HEK293 (cell line): ENCODE results near the gene SFXN3.

Source experiments
- GLI4 ChIP-seq: fragments of 450-650 bp; formaldehyde crosslinking; IDR thresholded peaks from 2 replicates; pipeline ENCODE4 v1.5.1; 2016; ENCODE audit warnings: missing biosample characterization, missing genetic modification characterization
- GLIS2 ChIP-seq: fragments of 450-650 bp; formaldehyde crosslinking; IDR thresholded peaks from 2 replicates; pipeline ENCODE4 v1.5.1; 2016; ENCODE audit warnings: missing biosample characterization, missing genetic modification characterization
- KLF9 ChIP-seq: fragments of 450-650 bp; formaldehyde crosslinking; IDR thresholded peaks from 2 replicates; pipeline ENCODE4 v1.5.1; 2016; ENCODE audit warnings: missing biosample characterization, missing genetic modification characterization, low read depth
- OSR2 ChIP-seq: fragments of 450-650 bp; formaldehyde crosslinking; IDR thresholded peaks from 2 replicates; pipeline ENCODE4 v1.5.1; 2016; ENCODE audit warnings: missing biosample characterization, missing genetic modification characterization
- PRDM1 ChIP-seq: fragments of 450-650 bp; formaldehyde crosslinking; IDR thresholded peaks from 2 replicates; pipeline ENCODE4; 2016; ENCODE audit warnings: missing biosample characterization, missing genetic modification characterization
- SP7 ChIP-seq: fragments of 450-650 bp; formaldehyde crosslinking; IDR thresholded peaks from 2 replicates; pipeline ENCODE4 v1.5.1; 2016; ENCODE audit warnings: missing biosample characterization, missing genetic modification characterization
- ZBTB17 ChIP-seq: fragments of 450-650 bp; formaldehyde crosslinking; IDR thresholded peaks from 2 replicates; pipeline ENCODE4 v1.5.1; 2016; ENCODE audit warnings: missing biosample characterization, missing genetic modification characterization
- ZIC2 ChIP-seq: fragments of 450-650 bp; formaldehyde crosslinking; IDR thresholded peaks from 2 replicates; pipeline ENCODE4 v1.5.1; 2016; ENCODE audit warnings: missing biosample characterization, missing genetic modification characterization
- ZNF146 ChIP-seq: fragments of 450-650 bp; formaldehyde crosslinking; IDR thresholded peaks from 2 replicates; pipeline ENCODE4 v1.5.1; 2016; ENCODE audit warnings: missing biosample characterization, missing genetic modification characterization
- ZNF155 ChIP-seq: fragments of 450-650 bp; formaldehyde crosslinking; IDR thresholded peaks from 2 replicates; pipeline ENCODE4 v1.5.1; 2016; ENCODE audit warnings: missing biosample characterization, missing genetic modification characterization
- ZNF2 ChIP-seq: fragments of 450-650 bp; formaldehyde crosslinking; IDR thresholded peaks from 2 replicates; pipeline ENCODE4 v1.5.1; 2016; ENCODE audit warnings: missing biosample characterization, missing genetic modification characterization
- ZNF302 ChIP-seq: fragments of 450-650 bp; formaldehyde crosslinking; IDR thresholded peaks from 2 replicates; pipeline ENCODE4 v1.5.1; 2016; ENCODE audit warnings: missing biosample characterization, missing genetic modification characterization, low read depth
- ZNF350 ChIP-seq: fragments of 450-650 bp; formaldehyde crosslinking; IDR thresholded peaks from 2 replicates; pipeline ENCODE4 v1.5.0; 2017; ENCODE audit warnings: missing biosample characterization, mild to moderate bottlenecking, missing genetic modification characterization
- ZNF404 ChIP-seq: fragments of 450-650 bp; formaldehyde crosslinking; IDR thresholded peaks from 2 replicates; pipeline ENCODE4 v1.5.1; 2017; ENCODE audit warnings: missing biosample characterization, missing genetic modification characterization
- ZNF473 ChIP-seq: fragments of 450-650 bp; formaldehyde crosslinking; IDR thresholded peaks from 2 replicates; pipeline ENCODE4 v1.5.1; 2017; ENCODE audit warnings: missing biosample characterization, missing genetic modification characterization
- ZNF48 ChIP-seq: fragments of 450-650 bp; formaldehyde crosslinking; IDR thresholded peaks from 2 replicates; pipeline ENCODE4 v1.5.1; 2016; ENCODE audit warnings: missing biosample characterization, missing genetic modification characterization
- ZNF544 ChIP-seq: fragments of 450-650 bp; formaldehyde crosslinking; IDR thresholded peaks from 2 replicates; pipeline ENCODE4 v1.5.0; 2017; ENCODE audit warnings: missing biosample characterization, missing genetic modification characterization
- ZNF571 ChIP-seq: fragments of 450-650 bp; formaldehyde crosslinking; IDR thresholded peaks from 2 replicates; pipeline ENCODE4 v1.5.0; 2017; ENCODE audit warnings: missing biosample characterization, missing genetic modification characterization
- ZNF610 ChIP-seq: fragments of 450-650 bp; formaldehyde crosslinking; IDR thresholded peaks from 2 replicates; pipeline ENCODE4 v1.5.1; 2016; ENCODE audit warnings: missing biosample characterization, missing genetic modification characterization, borderline replicate concordance
- ZNF654 ChIP-seq: fragments of 450-650 bp; formaldehyde crosslinking; IDR thresholded peaks from 2 replicates; pipeline ENCODE4 v1.5.1; 2016; ENCODE audit warnings: low read depth, missing biosample characterization, missing genetic modification characterization
- ZNF660 ChIP-seq: fragments of 450-650 bp; IDR thresholded peaks from 2 replicates; pipeline ENCODE4 v1.5.1; 2018; ENCODE audit warnings: missing biosample characterization, mild to moderate bottlenecking, missing genetic modification characterization
- ZSCAN16 ChIP-seq: fragments of 450-650 bp; formaldehyde crosslinking; IDR thresholded peaks from 2 replicates; pipeline ENCODE4 v1.5.1; 2016; ENCODE audit warnings: missing biosample characterization, missing genetic modification characterization
- ZSCAN30 ChIP-seq: fragments of 450-650 bp; IDR thresholded peaks from 2 replicates; pipeline ENCODE4 v1.5.1; 2018; ENCODE audit warnings: missing biosample characterization, mild to moderate bottlenecking, missing genetic modification characterization, moderate library complexity
- TF ChIP-seq, protein P1 (sequence below): fragments of 450-650 bp; IDR thresholded peaks from 2 replicates; pipeline ENCODE4 v1.5.1; 2018; ENCODE audit warnings: missing biosample characterization, mild to moderate bottlenecking, missing genetic modification characterization
- TF ChIP-seq, protein P2 (sequence below): fragments of 450-650 bp; formaldehyde crosslinking; IDR thresholded peaks from 2 replicates; pipeline ENCODE4 v1.5.1; 2017; ENCODE audit warnings: missing biosample characterization, mild to moderate bottlenecking, missing genetic modification characterization, moderate library complexity
- TF ChIP-seq, protein P3 (sequence below): fragments of 450-650 bp; formaldehyde crosslinking; optimal IDR thresholded peaks from 2 replicates; pipeline ENCODE3; 2016; ENCODE audit warnings: missing biosample characterization, mild to moderate bottlenecking, missing genetic modification characterization
- TF ChIP-seq, protein P4 (sequence below): fragments of 450-650 bp; formaldehyde crosslinking; IDR thresholded peaks from 2 replicates; pipeline ENCODE4; 2016; ENCODE audit warnings: missing biosample characterization, missing genetic modification characterization
- TF ChIP-seq, protein P5 (sequence below): fragments of 450-650 bp; formaldehyde crosslinking; IDR thresholded peaks from 2 replicates; pipeline ENCODE4 v1.5.1; 2016; ENCODE audit warnings: missing biosample characterization, missing genetic modification characterization
- TF ChIP-seq, protein P6 (sequence below): fragments of 450-650 bp; formaldehyde crosslinking; IDR thresholded peaks from 2 replicates; pipeline ENCODE4 v1.5.1; 2016; ENCODE audit warnings: missing biosample characterization, missing genetic modification characterization

SFXN3 gene

DNA sequence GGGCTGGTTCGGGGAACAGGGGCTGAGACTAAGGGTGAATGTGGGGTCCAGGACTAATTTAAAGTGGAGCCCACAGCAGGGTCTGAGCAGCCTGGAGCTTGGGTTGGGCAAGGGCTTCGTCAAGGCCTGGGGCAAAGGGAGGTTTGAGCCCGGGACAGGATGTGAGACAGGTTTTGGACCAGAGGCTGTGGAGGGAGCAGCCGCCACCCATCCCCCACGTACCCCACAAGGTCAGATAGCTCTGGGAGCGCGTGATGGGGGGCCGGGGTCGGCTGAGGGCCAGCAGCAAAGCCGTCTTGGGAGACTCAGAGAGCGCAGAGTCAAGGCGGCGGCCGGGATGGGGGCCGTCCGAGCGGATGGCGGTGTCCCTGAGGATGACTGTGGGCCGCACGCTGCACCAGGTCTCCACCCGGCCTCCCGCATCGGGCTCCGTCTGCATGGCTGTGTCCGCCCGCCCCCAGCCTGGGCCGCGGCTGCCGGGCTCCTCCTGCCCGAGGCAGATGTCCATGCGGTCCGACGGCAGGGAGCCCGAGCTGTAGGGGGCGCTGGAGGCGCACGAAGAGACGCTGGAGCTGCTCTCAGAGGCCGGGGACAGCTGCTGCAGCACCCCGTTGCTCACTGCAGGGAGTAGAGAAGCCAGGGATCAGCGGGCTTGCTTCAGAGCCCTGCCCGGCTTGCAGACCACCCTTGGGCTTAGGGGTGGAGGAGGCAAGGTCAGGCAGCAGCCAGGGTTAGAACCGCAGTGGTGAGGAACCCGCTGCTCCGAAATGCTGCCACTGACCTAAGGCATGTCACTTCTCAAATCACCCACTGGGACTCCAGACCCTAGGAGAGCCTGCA, 12.2 kb upstream of the SFXN3 start (continued):
- TF ChIP-seq, protein P1, sequence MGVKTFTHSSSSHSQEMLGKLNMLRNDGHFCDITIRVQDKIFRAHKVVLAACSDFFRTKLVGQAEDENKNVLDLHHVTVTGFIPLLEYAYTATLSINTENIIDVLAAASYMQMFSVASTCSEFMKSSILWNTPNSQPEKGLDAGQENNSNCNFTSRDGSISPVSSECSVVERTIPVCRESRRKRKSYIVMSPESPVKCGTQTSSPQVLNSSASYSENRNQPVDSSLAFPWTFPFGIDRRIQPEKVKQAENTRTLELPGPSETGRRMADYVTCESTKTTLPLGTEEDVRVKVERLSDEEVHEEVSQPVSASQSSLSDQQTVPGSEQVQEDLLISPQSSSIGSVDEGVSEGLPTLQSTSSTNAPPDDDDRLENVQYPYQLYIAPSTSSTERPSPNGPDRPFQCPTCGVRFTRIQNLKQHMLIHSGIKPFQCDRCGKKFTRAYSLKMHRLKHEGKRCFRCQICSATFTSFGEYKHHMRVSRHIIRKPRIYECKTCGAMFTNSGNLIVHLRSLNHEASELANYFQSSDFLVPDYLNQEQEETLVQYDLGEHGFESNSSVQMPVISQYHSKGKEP (tag by site-specific recombination) = 0 out of 2 replicates have a peak, but pooled peaks have one; percentile 12
- TF ChIP-seq, protein P2, sequence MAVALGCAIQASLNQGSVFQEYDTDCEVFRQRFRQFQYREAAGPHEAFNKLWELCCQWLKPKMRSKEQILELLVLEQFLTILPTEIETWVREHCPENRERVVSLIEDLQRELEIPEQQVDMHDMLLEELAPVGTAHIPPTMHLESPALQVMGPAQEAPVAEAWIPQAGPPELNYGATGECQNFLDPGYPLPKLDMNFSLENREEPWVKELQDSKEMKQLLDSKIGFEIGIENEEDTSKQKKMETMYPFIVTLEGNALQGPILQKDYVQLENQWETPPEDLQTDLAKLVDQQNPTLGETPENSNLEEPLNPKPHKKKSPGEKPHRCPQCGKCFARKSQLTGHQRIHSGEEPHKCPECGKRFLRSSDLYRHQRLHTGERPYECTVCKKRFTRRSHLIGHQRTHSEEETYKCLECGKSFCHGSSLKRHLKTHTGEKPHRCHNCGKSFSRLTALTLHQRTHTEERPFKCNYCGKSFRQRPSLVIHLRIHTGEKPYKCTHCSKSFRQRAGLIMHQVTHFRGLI = no peak
- TF ChIP-seq, protein P3, sequence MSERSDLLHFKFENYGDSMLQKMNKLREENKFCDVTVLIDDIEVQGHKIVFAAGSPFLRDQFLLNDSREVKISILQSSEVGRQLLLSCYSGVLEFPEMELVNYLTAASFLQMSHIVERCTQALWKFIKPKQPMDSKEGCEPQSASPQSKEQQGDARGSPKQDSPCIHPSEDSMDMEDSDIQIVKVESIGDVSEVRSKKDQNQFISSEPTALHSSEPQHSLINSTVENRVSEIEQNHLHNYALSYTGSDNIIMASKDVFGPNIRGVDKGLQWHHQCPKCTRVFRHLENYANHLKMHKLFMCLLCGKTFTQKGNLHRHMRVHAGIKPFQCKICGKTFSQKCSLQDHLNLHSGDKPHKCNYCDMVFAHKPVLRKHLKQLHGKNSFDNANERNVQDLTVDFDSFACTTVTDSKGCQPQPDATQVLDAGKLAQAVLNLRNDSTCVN (tag by site-specific recombination) = peak; percentile 28
- TF ChIP-seq SP7 (tag by site-specific recombination) (peak; percentile 63), ZNF146 (tag by site-specific recombination) (no peak), ZNF350 (tag by site-specific recombination) (no peak), KLF9 (tag by site-specific recombination) (no peak), ZNF654 (peak; percentile 71), GLI4 (tag by site-specific recombination) (no peak), ZNF404 (tag by site-specific recombination) (no peak), ZNF544 (tag by site-specific recombination) (no peak), ZNF473 (tag by site-specific recombination) (no peak), ZNF571 (tag by site-specific recombination) (no peak), ZNF155 (no peak), OSR2 (no peak), ZNF302 (tag by site-specific recombination) (no peak), ZIC2 (tag by site-specific recombination) (peak; percentile 99), PRDM1 (no peak), ZNF48 (tag by site-specific recombination) (no peak), ZBTB17 (tag by site-specific recombination) (peak; percentile 68; the same call in 1 of the 2 replicates), ZSCAN30 (tag by site-specific recombination) (peak; percentile 70; the same call in 1 of the 2 replicates), ZNF2 (tag by site-specific recombination) (peak; percentile 83; the same call in 1 of the 2 replicates), ZSCAN16 (tag by site-specific recombination) (no peak), ZNF610 (tag by site-specific recombination) (peak; percentile 47; the same call in 1 of the 2 replicates), GLIS2 (tag by site-specific recombination) (peak; percentile 65), ZNF660 (tag by site-specific recombination) (peak; percentile 65)
- TF ChIP-seq, protein P4, sequence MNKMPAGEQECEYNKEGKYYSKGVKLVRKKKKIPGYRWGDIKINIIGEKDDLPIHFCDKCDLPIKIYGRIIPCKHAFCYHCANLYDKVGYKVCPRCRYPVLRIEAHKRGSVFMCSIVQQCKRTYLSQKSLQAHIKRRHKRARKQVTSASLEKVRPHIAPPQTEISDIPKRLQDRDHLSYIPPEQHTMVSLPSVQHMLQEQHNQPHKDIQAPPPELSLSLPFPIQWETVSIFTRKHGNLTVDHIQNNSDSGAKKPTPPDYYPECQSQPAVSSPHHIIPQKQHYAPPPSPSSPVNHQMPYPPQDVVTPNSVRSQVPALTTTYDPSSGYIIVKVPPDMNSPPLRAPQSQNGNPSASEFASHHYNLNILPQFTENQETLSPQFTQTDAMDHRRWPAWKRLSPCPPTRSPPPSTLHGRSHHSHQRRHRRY (tag by site-specific recombination) = no peak
- TF ChIP-seq, protein P5, sequence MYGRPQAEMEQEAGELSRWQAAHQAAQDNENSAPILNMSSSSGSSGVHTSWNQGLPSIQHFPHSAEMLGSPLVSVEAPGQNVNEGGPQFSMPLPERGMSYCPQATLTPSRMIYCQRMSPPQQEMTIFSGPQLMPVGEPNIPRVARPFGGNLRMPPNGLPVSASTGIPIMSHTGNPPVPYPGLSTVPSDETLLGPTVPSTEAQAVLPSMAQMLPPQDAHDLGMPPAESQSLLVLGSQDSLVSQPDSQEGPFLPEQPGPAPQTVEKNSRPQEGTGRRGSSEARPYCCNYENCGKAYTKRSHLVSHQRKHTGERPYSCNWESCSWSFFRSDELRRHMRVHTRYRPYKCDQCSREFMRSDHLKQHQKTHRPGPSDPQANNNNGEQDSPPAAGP (tag by site-specific recombination) = peak; percentile 73; the same call in 1 of the 2 replicates
- TF ChIP-seq, protein P6, sequence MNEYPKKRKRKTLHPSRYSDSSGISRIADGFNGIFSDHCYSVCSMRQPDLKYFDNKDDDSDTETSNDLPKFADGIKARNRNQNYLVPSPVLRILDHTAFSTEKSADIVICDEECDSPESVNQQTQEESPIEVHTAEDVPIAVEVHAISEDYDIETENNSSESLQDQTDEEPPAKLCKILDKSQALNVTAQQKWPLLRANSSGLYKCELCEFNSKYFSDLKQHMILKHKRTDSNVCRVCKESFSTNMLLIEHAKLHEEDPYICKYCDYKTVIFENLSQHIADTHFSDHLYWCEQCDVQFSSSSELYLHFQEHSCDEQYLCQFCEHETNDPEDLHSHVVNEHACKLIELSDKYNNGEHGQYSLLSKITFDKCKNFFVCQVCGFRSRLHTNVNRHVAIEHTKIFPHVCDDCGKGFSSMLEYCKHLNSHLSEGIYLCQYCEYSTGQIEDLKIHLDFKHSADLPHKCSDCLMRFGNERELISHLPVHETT (tag by site-specific recombination) = no peak
